Activated CD4-positive, alpha-beta T cell treated with anti-CD3 and anti-CD28 coated beads, Interleukin-2, amount 50 U/mL, for 16 hours (primary cell): ENCODE measurements around the gene CASS4.

Experiments
- DNase-seq: peaks from one replicate; pipeline ENCODE4 v3.0.0-alpha.2; 2020

CASS4 gene

GRCh38 chr20:56451056-56451765 lies 39.2 kb downstream of the CASS4 start:
- no peak for DNase-seq

GRCh38 chr20:56453352-56453751 lies 41.3 kb downstream of the CASS4 start:
- DNase-seq, result no peak

- DNase-seq, result peak; percentile 67
These were observed 42.7 kb downstream of the CASS4 start for GRCh38 chr20:56454754-56455153.

- no peak for DNase-seq
These were observed 46.3 kb downstream of the CASS4 start for GRCh38 chr20:56458206-56458821.

GRCh38 chr20:56460459-56460858 lies 48.4 kb downstream of the CASS4 start:
- peak; percentile 64 for DNase-seq

- DNase-seq, result no peak
These were observed 49.5 kb downstream of the CASS4 start for GRCh38 chr20:56461576-56461975.

GRCh38 chr20:56463428-56463827 lies 51.4 kb downstream of the CASS4 start:
- peak; percentile 64 for DNase-seq

GRCh38 chr20:56465997-56466396 lies 53.9 kb downstream of the CASS4 start:
- DNase-seq, result no peak

GRCh38 chr20:56467968-56468315 lies 55.9 kb downstream of the CASS4 start:
- no peak for DNase-seq

- DNase-seq, result peak; percentile 96
These were observed 56.4 kb downstream of the CASS4 start, which contains the start of gene RTF2 for GRCh38 chr20:56468316-56469076. Gene RTF2, plus strand, starts transcription at chr20:56468627. Its CDS starts 71 bp downstream, at chr20:56468698.

- no peak for DNase-seq
These were observed 57.0 kb downstream of the CASS4 start for GRCh38 chr20:56469077-56469449.

- DNase-seq, result no peak
These were observed 71.9 kb downstream of the CASS4 start for GRCh38 chr20:56483970-56484369.

- no peak for DNase-seq
These were observed 75.2 kb downstream of the CASS4 start for GRCh38 chr20:56487216-56487615.

GRCh38 chr20:56488566-56488965 lies 76.5 kb downstream of the CASS4 start:
- no peak for DNase-seq

GRCh38 chr20:56501116-56501515 lies 89.1 kb downstream of the CASS4 start:
- no peak for DNase-seq

- no peak for DNase-seq
These were observed 91.9 kb downstream of the CASS4 start for GRCh38 chr20:56503916-56504315.

GRCh38 chr20:56504373-56505005 lies 92.4 kb downstream of the CASS4 start:
- peak; percentile 25 for DNase-seq

- DNase-seq, result no peak
These were observed 94.0 kb downstream of the CASS4 start for GRCh38 chr20:56506103-56506502.
